GM13976 (cell line): ENCODE data around the gene NR3C2.

ENCODE experiments used
- DNase-seq: peaks from one replicate; pipeline ENCODE4 v3.0.0; 2012; ENCODE audit warnings: low spot score
- CTCF ChIP-seq: IDR thresholded peaks from 2 replicates; pipeline ENCODE4 v1.5.1; 2012; ENCODE audit warnings: borderline replicate concordance, mild to moderate bottlenecking; ENCODE audit not compliant: insufficient read depth; ENCODE audit errors: extremely low read depth, missing control alignments, control extremely low read depth
- in situ Hi-C: fragments of 300-500 bp; cut with MboI; formaldehyde crosslinking; loops from one replicate; pipeline ENCODE4 v1.12.0; 2022; ENCODE audit warnings: low sequenced_read_pairs, mixed read lengths, inconsistent platforms; ENCODE audit not compliant: unreplicated experiment

The NR3C2 gene

GRCh38 chr4:148159793-148160192 lies 282.4 kb downstream of the NR3C2 start:
- TF ChIP-seq CTCF = no peak
- in situ Hi-C loops = no loop called here
- no peak for DNase-seq

GRCh38 chr4:148154769-148155168 lies 287.4 kb downstream of the NR3C2 start:
- in situ Hi-C loops = no loop called here
- DNase-seq = no peak
- no peak for TF ChIP-seq CTCF

GRCh38 chr4:148152868-148153625 lies 289.2 kb downstream of the NR3C2 start:
- no peak for DNase-seq
- no peak for TF ChIP-seq CTCF
- in situ Hi-C loops = no loop called here

GRCh38 chr4:148151806-148152205 lies 290.4 kb downstream of the NR3C2 start:
- in situ Hi-C loops = no loop called here
- TF ChIP-seq CTCF = no peak
- no peak for DNase-seq

GRCh38 chr4:148145475-148145874 lies 296.7 kb downstream of the NR3C2 start:
- TF ChIP-seq CTCF = no peak
- no peak for DNase-seq
- in situ Hi-C loops = no loop called here

- TF ChIP-seq CTCF = no peak
- DNase-seq = no peak
- in situ Hi-C loops = no loop called here
Measured at GRCh38 chr4:148143174-148143573, 299.0 kb downstream of the NR3C2 start.
